ENCODE results near the gene ITGB1.
"Not testable (repeated sequence)": the region's sequence is repeated elsewhere in the genome, so short reads cannot be mapped to it uniquely, and the experiment has no call there.

Gene ITGB1

GRCh38 chr10:32930036-32930435, 28.0 kb downstream of the ITGB1 start:
- Histone ChIP-seq H3K4me3 (ENCODE audit: low read depth, low read length) (no peak overlapping the region), H3K9me3 (ENCODE audit: severe bottlenecking) (no peaks in the 10 kb centered on the region), H3K36me3 (peaks cover 26% of the 10 kb centered on the region), H3K27me3 (ENCODE audit: insufficient read depth, low read depth, severe bottlenecking) (no peaks in the 10 kb centered on the region), H3K27ac (no peak overlapping the region)
- DNase-seq = no peak
- TF ChIP-seq CTCF (IDR thresholded peaks at IDR 0.05; ENCODE audit: low read depth, low read length) = no peak

DNA sequence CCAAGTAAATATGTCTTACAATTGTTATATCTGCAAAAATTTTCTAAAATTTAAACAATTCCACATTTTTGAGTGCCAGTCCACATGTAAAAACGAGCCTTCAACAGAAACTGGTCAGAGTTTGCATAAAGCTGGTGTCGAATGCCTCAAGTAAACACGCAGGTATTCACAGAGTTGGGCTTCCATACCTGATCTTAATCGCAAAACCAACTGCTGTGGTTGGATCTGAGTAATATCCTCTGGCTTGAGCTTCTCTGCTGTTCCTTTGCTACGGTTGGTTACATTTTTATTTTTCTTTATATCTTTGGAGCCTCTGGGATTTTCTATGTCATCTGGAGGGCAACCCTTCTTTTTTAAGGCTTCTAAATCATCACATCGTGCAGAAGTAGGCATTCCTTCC, 28.4 kb downstream of the ITGB1 start:
- no peak for TF ChIP-seq CTCF (IDR thresholded peaks at IDR 0.05; ENCODE audit: low read depth, low read length)
- no peaks in the 10 kb centered on the region for H3K27me3 ChIP-seq (ENCODE audit: insufficient read depth, low read depth, severe bottlenecking)
- H3K4me3 ChIP-seq (ENCODE audit: low read depth, low read length) = no peak overlapping the region
- H3K27ac ChIP-seq = no peak overlapping the region
- H3K9me3 ChIP-seq (ENCODE audit: severe bottlenecking) = no peaks in the 10 kb centered on the region
- H3K36me3 ChIP-seq = peaks cover 26% of the 10 kb centered on the region
- DNase-seq = no peak

GRCh38 chr10:32927750-32928149, 30.3 kb downstream of the ITGB1 start:
- no peak for TF ChIP-seq CTCF (IDR thresholded peaks at IDR 0.05; ENCODE audit: low read depth, low read length)
- Histone ChIP-seq H3K36me3 (peaks cover 26% of the 10 kb centered on the region), H3K27me3 (ENCODE audit: insufficient read depth, low read depth, severe bottlenecking) (no peaks in the 10 kb centered on the region), H3K4me3 (ENCODE audit: low read depth, low read length) (no peak overlapping the region), H3K9me3 (ENCODE audit: severe bottlenecking) (no peaks in the 10 kb centered on the region), H3K27ac (no peak overlapping the region)
- DNase-seq = no peak

DNA sequence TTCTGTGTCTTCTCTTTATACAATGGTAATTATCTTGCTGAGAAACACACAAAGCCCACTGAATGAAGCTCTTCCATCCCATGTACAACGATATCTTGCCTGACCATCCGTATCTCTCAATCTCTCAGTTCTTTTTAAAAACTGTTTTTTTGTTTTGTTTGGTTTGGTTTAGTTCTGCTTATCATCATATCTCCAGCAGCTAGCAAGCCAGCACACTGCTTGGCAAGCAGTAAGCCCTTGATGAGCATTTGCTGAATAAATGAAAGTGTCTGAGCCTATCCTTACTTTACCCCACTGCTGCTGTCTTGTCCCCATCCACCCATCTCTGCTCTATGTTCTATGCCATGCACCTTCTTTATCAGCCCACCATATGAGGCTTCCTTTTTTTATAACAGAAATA, 34.2 kb downstream of the ITGB1 start:
- no peaks in the 10 kb centered on the region for H3K27me3 ChIP-seq (ENCODE audit: insufficient read depth, low read depth, severe bottlenecking)
- H3K27ac ChIP-seq = no peak overlapping the region
- H3K9me3 ChIP-seq (ENCODE audit: severe bottlenecking) = no peaks in the 10 kb centered on the region
- no peak for TF ChIP-seq CTCF (IDR thresholded peaks at IDR 0.05; ENCODE audit: low read depth, low read length)
- no peak overlapping the region for H3K4me3 ChIP-seq (ENCODE audit: low read depth, low read length)
- H3K36me3 ChIP-seq = peaks cover 28% of the 10 kb centered on the region
- no peak for DNase-seq

- H3K9me3 ChIP-seq (ENCODE audit: severe bottlenecking) = no peaks in the 10 kb centered on the region
- H3K27me3 ChIP-seq (ENCODE audit: insufficient read depth, low read depth, severe bottlenecking) = no peaks in the 10 kb centered on the region
- no peak for DNase-seq
- H3K27ac ChIP-seq = no peak overlapping the region
- H3K36me3 ChIP-seq = peaks cover 32% of the 10 kb centered on the region
- H3K4me3 ChIP-seq (ENCODE audit: low read depth, low read length) = no peak overlapping the region
- TF ChIP-seq CTCF (IDR thresholded peaks at IDR 0.05; ENCODE audit: low read depth, low read length) = no peak
Measured at GRCh38 chr10:32923134-32923533, 34.9 kb downstream of the ITGB1 start.

DNA sequence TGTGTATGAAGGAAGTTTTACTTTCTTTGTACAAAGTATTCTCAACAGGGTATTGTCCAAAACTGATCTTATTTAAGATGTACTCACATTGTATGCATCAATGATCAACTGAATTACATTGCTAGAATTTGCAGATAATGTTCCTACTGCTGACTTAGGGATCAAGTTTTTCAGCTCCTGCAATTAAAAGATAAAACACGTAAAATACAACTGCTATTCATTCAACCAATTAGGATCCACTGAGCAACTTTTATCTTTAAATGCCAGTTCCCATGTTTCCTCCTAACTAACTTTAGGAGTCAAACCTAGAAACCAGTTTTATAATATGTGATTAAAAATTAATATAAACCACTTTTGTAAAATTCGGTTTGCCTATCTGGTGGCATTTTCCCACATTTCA, 35.9 kb downstream of the ITGB1 start:
- no peak overlapping the region for H3K4me3 ChIP-seq (ENCODE audit: low read depth, low read length)
- no peak for DNase-seq
- no peaks in the 10 kb centered on the region for H3K9me3 ChIP-seq (ENCODE audit: severe bottlenecking)
- no peak overlapping the region for H3K27ac ChIP-seq
- peaks cover 22% of the 10 kb centered on the region for H3K36me3 ChIP-seq
- no peaks in the 10 kb centered on the region for H3K27me3 ChIP-seq (ENCODE audit: insufficient read depth, low read depth, severe bottlenecking)
- TF ChIP-seq CTCF (IDR thresholded peaks at IDR 0.05; ENCODE audit: low read depth, low read length) = no peak

- H3K4me3 ChIP-seq (ENCODE audit: low read depth, low read length); H3K36me3 ChIP-seq; H3K27me3 ChIP-seq (ENCODE audit: insufficient read depth, low read depth, severe bottlenecking); H3K9me3 ChIP-seq (ENCODE audit: severe bottlenecking); H3K27ac ChIP-seq; DNase-seq: not testable (repeated sequence)
Measured at GRCh38 chr10:32917817-32918216, 40.2 kb downstream of the ITGB1 start.
